Measurements from ENCODE around the gene IFFO2.

- TF ChIP-seq TCF7L2 (IDR thresholded peaks at IDR 0.05; ENCODE audit: borderline replicate concordance, extremely low read depth, insufficient read depth, insufficient read length) = no peak
- TF ChIP-seq POLR2A (IDR thresholded peaks at IDR 0.05; ENCODE audit: borderline replicate concordance, extremely low read depth, insufficient read depth, insufficient read length) = no peak
- TF ChIP-seq ZFX (IDR thresholded peaks at IDR 0.05) = no peak
- no peak for TF ChIP-seq CTCF (IDR thresholded peaks at IDR 0.05 in 2 of 3, conservative IDR thresholded peaks at IDR 0.05 in 1 of 3; ENCODE audit: borderline replicate concordance in 1 of 3, insufficient read depth in 1 of 3, low read depth in 2 of 3, low read length in 2 of 3)
- no peak for TF ChIP-seq SIN3A (IDR thresholded peaks at IDR 0.05; ENCODE audit: low read depth)
- TF ChIP-seq YY1 (IDR thresholded peaks at IDR 0.05; ENCODE audit: extremely low read depth, insufficient replicate concordance, low read depth, low read length) = no peak
Observed at GRCh38 chr1:18947570-18947969, 8.9 kb downstream of the IFFO2 start.
